ENCODE data around the gene CDC20B. TPM values are rescaled to one million over a fixed set of nuclear protein-coding genes. Genes with fewer than 3 reads are reported as not detected.

The CDC20B gene
- total and polyA plus RNA-seq, 8 donors = not detected

DNA sequence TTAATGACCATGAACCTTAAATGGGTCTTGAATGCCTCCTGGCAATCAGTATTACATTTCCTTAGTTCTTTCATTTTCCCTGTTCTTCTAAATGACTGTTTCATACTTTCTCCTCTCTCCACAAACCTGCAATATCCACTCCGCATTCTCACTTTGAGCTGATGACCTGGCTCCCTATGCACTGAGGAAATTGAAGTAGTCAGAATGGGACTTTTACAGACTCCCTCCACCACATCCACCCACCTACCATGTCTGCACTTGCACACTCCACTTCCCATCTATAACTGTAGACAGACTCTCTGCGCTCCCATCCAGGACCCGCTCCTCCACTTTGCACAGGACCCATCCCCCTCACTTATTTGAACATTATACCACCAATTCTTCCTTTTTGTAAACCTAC is 106.7 kb downstream of the CDC20B start:
- no peaks in the 10 kb centered on the region for H3K4me1 ChIP-seq
- no peak overlapping the region for H3K4me3 ChIP-seq
- no peaks in the 10 kb centered on the region for H3K36me3 ChIP-seq
- no peak overlapping the region for H3K27ac ChIP-seq
- H3K9me3 ChIP-seq = no peaks in the 10 kb centered on the region
- WGBS, 2 donors = 95 to 96% methylated on average over 3 of the region's 3 CpGs
- TF ChIP-seq CTCF (IDR thresholded peaks at IDR 0.05) = no peak
- FAIRE-seq (no peak), ATAC-seq (no peak), DNase-seq (no peak)
- H3K27me3 ChIP-seq = no peaks in the 10 kb centered on the region
- intact Hi-C loops (cut with DNase I) = no loop called here

DNA sequence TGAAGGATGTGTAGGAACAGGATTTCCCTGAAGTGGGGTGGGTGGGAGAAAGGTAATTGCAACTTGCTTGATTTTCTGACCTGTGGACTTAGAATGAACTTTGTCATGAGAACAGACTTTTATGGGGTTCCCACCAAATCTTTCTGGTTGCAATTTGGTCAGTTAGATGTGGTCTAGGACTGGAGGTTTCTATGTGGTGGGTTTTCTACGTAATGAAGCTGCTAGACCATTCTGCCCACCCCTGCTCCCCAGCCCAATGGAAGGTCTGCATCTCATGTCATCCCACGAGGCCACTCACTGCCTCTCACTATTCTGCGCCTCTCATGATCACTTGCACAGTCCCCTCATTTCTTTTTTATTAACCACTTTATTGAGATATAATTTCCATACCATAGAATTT is 108.5 kb downstream of the CDC20B start:
- no peaks in the 10 kb centered on the region for H3K4me1 ChIP-seq
- ATAC-seq (no peak), FAIRE-seq (no peak), DNase-seq (no peak)
- no peak for TF ChIP-seq CTCF (IDR thresholded peaks at IDR 0.05)
- intact Hi-C loops (cut with DNase I) = no loop called here
- H3K4me3 ChIP-seq = no peak overlapping the region
- H3K9me3 ChIP-seq = no peaks in the 10 kb centered on the region
- no peaks in the 10 kb centered on the region for H3K36me3 ChIP-seq
- 69 to 78% methylated on average over 3 of the region's 3 CpGs for WGBS, 2 donors
- H3K27me3 ChIP-seq = no peaks in the 10 kb centered on the region
- no peak overlapping the region for H3K27ac ChIP-seq

DNA sequence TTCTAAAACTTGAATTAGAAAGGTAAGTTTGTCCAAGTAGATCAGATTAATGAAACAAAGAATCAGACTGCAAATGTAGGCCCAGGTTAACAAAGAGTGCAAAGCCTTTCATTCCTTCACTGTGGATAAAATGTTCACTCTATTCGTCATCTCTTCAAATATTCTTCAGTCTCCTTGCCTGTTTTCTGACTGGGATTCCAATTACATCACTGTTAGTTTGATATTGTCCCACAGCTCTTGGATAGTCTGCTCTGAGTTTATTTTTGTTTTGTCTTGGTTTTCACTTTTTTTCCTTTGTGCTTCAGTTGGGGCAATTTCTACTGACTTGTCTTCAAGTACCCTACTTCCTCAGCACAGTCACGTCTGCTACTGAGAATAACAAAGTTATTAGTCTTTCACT is 109.1 kb downstream of the CDC20B start:
- no peaks in the 10 kb centered on the region for H3K4me1 ChIP-seq
- intact Hi-C loops (cut with DNase I) = no loop called here
- H3K4me3 ChIP-seq = no peak overlapping the region
- no peaks in the 10 kb centered on the region for H3K27me3 ChIP-seq
- WGBS, 2 donors = 47 to 56% methylated on average over 2 of the region's 2 CpGs
- TF ChIP-seq CTCF (IDR thresholded peaks at IDR 0.05) = no peak
- H3K27ac ChIP-seq = no peak overlapping the region
- FAIRE-seq (no peak), ATAC-seq (no peak), DNase-seq (no peak)
- no peaks in the 10 kb centered on the region for H3K9me3 ChIP-seq
- H3K36me3 ChIP-seq = no peaks in the 10 kb centered on the region

- no peak overlapping the region for H3K4me3 ChIP-seq
- H3K9me3 ChIP-seq = no peaks in the 10 kb centered on the region
- no peaks in the 10 kb centered on the region for H3K36me3 ChIP-seq
- no peaks in the 10 kb centered on the region for H3K4me1 ChIP-seq
- no peak overlapping the region for H3K27ac ChIP-seq
- no peak for TF ChIP-seq CTCF (IDR thresholded peaks at IDR 0.05)
- FAIRE-seq = no peak
- no peaks in the 10 kb centered on the region for H3K27me3 ChIP-seq
- 58 to 74% methylated on average over 5 of the region's 5 CpGs for WGBS, 2 donors
- intact Hi-C loops (cut with DNase I) = no loop called here
- no peak for DNase-seq
- no peak for ATAC-seq
Measured at GRCh38 chr5:55063220-55063863, 109.6 kb downstream of the CDC20B start.

Small RNA genes lying within 50 kb of the gene (microRNA-seq; reads per million reads assigned to microRNA genes)
- 15.1 to 53.9 reads per million in 2 donors for gene MIR449A
- 0 to 0.88 reads per million in 2 donors for gene MIR449B
- gene MIR449C = 1.2 to 2.4 reads per million in 2 donors

Other genes starting within 250 kb of the CDC20B start
- under 1 TPM in 4 of 6 donors, not detected in 2; 0.19 to 0.84 (median 0.69) TPM for gene ESM1, start 187.6 kb downstream of the CDC20B start, total RNA-seq
- 1 to 10 TPM in 1 of 2 donors, under 1 TPM in 1; 0.08 to 1.0 TPM for gene ESM1, start 187.6 kb downstream of the CDC20B start, polyA plus RNA-seq
- gene GZMK, start 148.9 kb downstream of the CDC20B start, total RNA-seq = under 1 TPM in 4 of 6 donors, not detected in 2; 0.20 to 0.34 (median 0.27) TPM
- under 1 TPM; 0.28 to 0.30 TPM for gene GZMK, start 148.9 kb downstream of the CDC20B start, polyA plus RNA-seq
- 1 to 10 TPM in 1 of 6 donors, under 1 TPM in 4, not detected in 1; 0.16 to 1.5 (median 0.84) TPM for gene GZMA, start 70.5 kb downstream of the CDC20B start, total RNA-seq
- under 1 TPM; 0.42 to 0.91 TPM for gene GZMA, start 70.5 kb downstream of the CDC20B start, polyA plus RNA-seq
- gene GPX8, start 13.0 kb downstream of the CDC20B start, total RNA-seq = 10 to 100 TPM in 1 of 6 donors, 1 to 10 TPM in 5; 2.8 to 13.4 (median 6.9) TPM
- 1 to 10 TPM; 2.5 to 2.7 TPM for gene GPX8, start 13.0 kb downstream of the CDC20B start, polyA plus RNA-seq
- 1 to 10 TPM in 1 of 6 donors, under 1 TPM in 5; 0.31 to 1.2 (median 0.57) TPM for gene MCIDAS, start 54.1 kb upstream of the CDC20B start, total RNA-seq
- gene MCIDAS, start 54.1 kb upstream of the CDC20B start, polyA plus RNA-seq = under 1 TPM; 0.16 to 0.76 TPM
- 10 to 100 TPM in 1 of 6 donors, 1 to 10 TPM in 5; 5.1 to 13.3 (median 7.6) TPM for gene CCNO, start 60.4 kb upstream of the CDC20B start, total RNA-seq
- gene CCNO, start 60.4 kb upstream of the CDC20B start, polyA plus RNA-seq = 10 to 100 TPM; 16.2 to 17.8 TPM
- 10 to 100 TPM in 5 of 6 donors, 1 to 10 TPM in 1; 9.2 to 13.7 (median 11.4) TPM for gene DHX29, start 134.5 kb upstream of the CDC20B start, total RNA-seq
- gene DHX29, start 134.5 kb upstream of the CDC20B start, polyA plus RNA-seq = 1 to 10 TPM; 4.2 to 8.8 TPM
- gene MTREX, start 134.8 kb upstream of the CDC20B start, total RNA-seq = 10 to 100 TPM; 24.7 to 36.0 (median 33.9) TPM
- gene MTREX, start 134.8 kb upstream of the CDC20B start, polyA plus RNA-seq = 10 to 100 TPM; 13.1 to 15.3 TPM

All from pancreas (tissue), 10 donors.